ENCODE results near the gene ADAT3.
A peak's percentile ranks its signal among the peaks of the same experiment; 100 is the strongest.

ADAT3 gene

DNA sequence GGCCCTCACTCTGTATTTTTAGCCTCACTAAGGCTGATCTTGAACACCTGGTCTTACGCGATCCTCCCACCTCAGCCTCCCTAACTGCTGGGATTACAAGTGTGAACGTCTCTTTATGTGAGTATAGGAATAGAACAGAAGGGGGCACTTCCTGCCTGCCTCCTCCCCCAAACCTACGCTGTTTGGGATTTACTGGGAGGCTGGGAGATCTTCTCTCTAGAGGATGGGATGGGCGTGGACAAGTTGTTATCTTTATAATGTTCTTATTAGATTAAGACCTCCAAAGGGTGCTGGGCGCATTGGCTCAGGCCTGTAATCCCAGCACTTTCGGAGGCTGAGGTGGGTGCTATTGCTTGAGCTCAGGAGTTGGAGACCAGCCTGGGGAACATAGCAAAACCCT lies 32.9 kb downstream of the ADAT3 start:
- no peak for DNase-seq (ENCODE audit: low spot score)

DNA sequence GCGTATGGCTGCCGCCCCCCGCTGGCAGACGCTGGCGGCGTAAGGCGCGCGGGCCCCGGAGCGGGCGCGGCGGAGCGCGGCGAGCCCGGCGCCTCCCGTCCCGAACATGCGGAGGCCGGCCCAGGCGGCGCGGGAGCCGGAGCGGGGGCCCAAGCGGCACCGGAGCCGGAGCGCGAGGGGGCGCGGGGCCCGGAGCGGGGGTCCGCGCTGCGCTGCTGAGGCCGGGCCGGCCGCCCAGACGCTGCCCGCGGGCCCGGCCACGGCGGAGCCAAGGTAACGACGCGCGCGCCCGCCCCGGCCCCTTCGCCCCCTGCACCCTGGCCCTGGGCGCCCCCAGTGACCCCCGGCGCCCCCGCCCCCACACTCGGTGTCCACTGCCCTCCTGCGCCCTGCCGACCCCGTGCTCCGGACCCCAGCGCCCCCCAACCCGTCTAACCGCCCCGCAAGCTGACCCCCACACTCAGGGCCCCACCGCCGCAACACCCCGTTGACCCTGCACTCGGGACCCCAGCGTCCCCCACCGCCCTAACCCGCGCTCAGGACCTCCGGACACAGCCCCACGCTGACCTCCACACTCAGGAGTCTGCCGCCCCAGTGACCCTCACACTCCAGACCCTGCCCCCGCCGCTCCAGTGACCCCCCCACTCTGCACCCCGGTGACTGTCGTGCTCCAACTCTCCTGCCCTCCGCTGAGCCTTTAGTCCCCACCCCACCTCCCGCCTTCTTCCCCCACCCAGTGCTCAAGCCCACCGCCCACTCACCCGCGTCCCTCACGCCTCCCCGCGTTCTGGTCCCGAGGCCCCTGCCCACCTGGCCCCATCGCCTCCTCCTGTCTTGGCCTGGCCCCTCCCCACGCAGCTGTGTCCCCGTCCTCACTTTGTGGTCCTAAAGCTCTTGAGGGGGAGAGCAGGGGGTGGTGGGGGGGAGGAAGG lies 36.2 kb downstream of the ADAT3 start, which contains the start of gene CSNK1G2:
TSS of gene CSNK1G2 (plus strand) at position 27 of the 932 bp plus-strand sequence. CDS start 28,601 bp downstream, outside the sequence.
- no peak for DNase-seq (ENCODE audit: low spot score)

DNA sequence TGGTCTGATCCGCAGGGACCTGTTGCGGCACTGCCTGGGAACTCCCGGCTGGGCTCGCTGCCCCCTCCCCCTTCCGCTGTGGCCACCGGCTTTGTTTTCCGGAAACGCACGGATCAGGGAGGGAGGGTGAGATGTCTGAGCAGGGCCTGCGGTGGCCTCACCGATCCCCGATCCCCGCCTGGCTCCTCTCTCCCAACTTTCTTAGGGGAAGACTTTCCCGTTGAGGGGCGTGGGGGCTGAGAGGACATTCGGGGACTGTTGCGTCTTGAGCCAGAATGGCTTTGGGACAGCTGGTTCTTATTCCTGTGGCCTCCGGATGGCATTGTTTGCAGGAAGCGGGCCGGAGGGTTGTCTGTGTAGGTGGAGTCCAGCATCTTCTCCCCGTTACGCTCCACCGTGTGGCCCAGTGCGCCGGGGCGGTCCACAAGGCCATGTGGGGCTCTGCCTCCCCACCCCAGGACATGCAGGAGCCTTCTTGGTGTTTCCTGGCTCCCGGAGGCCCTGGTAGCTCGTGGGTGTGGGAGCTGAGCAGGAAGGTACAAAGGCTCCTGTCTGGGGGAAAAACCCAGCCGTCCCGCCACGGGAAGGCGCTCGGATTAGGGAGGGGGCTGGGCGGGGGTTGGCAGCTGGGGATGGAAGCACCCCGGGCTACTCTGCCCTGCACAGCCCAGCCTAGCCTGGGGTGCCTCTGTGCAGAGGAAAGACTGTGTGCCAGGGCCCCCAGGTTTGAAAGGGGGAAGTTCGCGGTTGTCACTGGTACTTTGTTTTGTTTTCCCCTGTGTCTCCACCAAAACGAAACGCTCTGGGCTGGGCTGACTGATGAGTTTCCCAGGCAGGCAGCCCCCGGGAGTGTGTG lies 37.1 kb downstream of the ADAT3 start:
- DNase-seq (ENCODE audit: low spot score): no peak

DNA sequence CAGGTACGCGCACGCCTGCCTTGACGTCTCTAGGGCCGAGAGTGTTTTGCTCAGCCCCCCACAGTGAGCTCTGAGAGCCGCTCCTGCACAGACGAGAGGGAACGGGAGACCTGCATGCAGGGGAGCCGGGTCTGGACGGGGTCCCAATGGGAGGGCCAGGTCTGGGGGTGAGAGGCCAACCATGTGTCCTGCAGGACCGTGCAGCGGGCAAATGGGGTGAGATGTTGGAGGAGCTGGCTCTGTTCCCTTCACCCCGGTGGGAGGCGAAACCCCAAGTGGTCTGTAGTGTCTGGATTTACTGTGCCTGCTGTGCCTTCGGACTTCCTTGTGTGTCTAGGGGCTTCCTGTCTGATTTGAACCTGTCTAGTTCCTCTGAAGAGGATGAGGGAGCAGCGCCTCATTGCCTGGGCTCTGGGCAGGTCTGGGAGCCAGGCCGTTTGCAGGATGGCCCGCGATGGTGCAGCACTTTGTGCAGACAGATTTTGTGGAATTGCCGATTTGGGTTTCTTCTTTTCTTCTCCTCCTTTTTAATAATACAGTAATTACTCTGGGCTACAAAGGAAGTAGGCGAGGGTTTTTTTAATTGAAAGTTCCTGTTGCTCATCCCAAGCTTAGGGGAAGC lies 37.8 kb downstream of the ADAT3 start:
- DNase-seq (ENCODE audit: low spot score): no peak

DNA sequence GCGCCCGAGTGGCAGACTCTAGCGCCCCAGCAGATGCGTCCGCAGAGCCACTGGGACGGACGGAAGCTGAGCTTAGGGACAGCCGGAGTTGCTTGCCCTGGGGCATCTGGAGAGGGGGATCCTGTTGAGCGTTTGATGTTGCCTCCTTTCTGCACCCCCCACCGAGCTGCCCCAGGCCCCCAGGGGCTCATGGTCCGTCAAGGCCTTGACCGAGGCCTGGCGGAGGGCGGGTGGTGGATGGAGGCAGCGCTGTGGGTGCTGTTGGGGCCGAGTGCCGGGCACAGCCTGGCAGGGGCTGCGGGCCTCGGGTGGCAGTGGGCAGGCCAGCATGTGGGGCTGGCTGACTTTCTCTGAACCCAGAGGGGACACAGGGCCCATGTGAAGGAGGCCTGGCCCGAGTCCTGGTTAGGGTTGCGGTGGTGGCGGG lies 38.5 kb downstream of the ADAT3 start:
- DNase-seq (ENCODE audit: low spot score): no peak

DNA sequence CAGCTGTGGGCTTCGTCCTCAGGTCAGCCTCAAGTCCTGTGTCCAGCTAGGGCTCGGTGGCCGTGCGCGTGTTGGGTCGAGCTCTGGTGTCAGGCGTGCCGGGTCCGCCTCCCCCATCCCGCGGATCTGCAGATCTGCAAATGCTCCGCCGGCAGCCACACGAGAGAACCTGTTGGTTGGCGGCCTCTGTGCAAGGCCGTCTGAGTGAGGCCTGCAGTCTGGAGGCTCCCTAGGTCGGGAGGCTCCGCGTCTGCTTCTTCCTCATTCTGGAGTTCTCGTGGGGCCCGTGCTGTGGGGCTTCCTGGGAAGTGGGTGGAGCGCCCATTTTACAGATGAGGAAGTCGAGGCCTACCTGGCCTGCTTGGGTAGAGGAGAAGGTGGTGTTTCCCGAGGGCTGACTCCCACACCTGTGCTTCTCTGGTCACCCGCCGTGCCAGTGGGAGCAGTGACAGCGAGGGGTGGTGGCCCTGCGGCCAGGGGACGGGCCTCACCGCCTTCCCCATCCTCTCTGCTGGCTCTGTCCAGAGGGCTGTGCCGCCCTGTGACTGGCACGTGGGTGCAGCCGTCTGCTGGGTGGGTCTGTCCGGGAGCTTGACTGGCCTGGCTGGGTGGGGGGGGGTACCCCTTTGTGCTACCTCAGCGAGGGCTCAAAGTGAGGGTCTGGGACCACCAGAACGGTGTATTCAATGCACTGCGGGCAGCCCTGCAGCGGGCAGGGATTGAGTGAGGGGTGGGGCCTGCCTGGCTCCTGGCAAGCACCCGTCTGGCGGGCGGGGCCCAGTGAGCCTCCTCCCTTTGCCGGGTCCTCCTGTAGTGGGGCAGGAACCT lies 39.1 kb downstream of the ADAT3 start:
- DNase-seq (ENCODE audit: low spot score): no peak

DNA sequence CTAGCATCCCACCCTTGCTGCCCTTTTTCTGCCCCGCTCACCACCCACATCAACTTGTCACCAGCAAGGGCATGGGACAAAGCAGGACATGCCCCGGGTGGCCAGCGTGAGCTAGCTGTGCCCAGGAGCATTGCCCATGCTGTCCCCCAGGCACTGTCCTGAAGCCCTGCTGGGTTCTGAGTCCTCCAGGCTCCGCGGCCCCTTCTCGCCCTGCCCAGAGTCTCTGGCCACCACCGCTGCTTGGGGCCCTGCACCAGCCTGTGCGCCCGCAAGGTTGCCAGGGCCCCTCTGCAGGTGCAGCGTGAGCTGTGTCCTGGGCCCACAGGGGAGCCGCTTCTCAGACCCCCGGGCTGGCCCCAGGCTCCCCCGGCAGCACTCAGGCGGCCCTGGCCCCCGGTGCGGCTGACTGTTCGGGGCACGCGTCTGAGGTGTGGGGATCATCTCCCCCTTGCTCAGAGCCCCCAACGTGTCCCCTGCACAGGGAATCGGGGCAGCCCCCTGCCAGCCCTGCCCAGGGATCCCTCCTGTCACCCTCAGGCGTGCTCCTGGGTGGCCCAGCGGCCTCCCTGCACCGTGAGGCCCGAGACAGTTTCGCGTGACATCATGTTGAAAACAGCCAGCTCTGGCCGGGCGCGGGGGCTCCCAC lies 39.8 kb downstream of the ADAT3 start:
- DNase-seq (ENCODE audit: low spot score): no peak

DNA sequence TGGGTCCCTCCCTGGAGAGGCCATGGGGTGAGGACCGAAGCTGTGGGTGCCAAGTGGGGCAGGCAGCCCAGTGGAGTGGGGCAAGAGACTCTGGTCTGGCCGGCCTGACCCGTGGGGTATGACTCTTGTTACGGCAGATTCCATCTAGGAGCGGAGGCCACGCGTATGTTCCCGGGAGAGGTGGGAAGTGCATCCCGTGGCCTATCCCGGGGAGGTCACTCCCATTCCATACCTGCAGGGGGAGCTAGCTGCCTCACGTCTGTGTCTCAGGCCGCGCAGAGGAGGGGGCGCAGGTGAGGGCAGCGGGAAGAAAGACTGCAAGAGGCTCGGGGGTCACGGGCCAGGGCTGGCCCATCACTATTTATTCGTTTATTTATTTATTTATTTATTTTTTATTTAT lies 40.7 kb downstream of the ADAT3 start:
- no peak for DNase-seq (ENCODE audit: low spot score)

DNA sequence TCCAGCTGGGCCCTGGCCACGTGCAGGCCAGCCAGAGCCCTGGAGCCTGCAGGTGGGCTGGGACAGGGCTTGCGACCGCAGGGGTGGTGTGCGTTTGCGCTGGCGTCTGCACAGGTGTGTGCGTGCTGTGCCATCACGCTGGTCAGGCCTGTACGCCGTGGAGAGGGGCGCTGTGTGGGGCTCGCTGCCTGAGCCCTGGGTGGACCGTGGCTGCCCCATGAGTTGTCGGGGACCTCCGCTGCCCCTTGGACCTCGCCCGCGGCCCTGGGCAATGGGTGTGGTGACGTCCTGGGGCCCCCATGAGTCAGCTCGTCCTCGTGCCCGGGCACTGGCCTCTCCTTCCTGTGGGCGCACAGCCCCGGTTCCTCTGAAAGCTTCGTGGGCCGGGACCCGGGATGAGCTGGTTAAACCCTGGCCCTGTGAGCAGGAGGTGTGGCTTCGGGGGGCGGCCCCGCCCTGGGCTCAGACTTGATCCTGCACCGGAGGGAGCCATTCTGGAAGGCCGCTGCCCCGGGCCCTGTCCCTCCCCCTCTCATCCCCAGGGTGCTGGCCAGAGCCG lies 42.5 kb downstream of the ADAT3 start:
- no peak for DNase-seq (ENCODE audit: low spot score)

DNA sequence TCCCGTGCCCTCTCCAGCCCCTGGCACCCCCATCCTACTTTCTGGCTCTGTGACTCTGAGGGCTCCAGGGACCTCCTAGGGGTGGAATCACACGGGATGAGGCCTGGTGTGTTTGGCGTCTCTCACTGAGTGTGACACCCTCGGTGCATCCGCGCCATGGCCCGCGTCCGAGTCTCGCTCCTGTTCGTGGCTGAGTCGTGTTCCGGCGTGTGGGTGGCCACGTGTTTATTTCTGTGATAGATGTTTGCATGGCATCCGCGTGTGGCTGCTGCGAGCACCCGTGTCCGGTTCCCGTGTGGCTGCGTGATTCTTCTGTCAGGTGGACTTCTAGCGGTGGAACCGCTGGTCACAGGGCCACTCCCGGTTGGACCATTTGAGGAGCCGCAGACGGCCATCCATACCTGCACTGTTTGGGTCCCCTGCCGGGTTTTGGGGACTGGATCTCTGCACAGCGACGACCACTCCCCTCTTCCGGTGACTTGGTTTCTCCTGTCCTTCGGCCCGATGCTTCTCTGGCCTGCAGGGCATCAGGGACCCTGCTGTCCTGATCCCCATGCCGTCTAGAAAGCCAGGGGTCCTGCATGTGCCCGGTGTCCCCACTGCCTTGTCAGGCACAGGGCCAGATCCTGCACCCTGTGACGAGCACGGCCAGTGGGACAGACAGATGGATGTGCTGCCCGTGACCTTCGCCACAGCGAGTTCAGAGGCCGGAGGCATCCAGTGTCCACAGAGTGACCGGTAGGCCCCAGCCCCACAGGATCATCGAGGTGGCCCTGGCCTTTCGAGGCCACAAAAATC lies 44.3 kb downstream of the ADAT3 start:
- DNase-seq (ENCODE audit: low spot score): no peak

DNA sequence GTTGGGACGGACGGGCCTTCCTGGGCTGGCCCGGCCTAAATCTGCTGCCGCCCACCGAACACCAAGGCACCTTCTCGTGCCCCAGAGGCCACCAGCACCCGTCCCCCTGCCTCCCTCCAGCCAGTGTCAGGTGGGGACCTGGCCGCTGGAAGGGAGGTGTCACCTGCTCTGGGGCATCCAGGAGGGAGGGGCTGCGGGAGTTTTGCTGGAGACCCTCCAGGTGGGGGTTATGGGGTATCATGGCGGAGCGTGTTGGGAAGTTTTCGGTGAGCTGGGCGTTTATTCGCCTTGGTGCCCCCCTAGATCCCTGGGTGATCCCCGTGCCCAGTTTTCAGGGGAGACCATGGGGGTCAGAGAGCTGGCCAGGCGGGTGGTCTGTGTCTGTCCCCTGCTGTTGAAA lies 45.4 kb downstream of the ADAT3 start:
- DNase-seq (ENCODE audit: low spot score): no peak

DNA sequence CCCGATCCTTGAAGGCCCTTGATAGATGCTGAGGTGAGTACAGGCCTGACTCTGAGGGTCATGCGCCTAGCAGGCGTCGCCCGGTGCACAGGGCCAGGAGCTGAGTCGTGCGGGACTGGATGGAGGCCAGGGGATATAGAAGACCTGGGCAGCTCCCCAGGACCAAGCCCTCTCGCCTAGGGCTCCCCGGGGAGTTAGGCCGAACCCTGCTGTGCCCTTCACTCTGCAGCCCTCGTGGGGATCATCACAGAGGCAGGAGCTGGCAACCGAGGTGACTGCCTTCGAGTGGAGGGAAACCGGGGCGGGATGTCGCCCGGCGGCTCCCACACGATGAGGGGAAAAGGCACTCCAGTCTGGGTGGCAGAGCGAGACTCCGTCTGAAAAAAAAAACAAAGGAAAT lies 47.4 kb downstream of the ADAT3 start:
- no peak for DNase-seq (ENCODE audit: low spot score)

DNA sequence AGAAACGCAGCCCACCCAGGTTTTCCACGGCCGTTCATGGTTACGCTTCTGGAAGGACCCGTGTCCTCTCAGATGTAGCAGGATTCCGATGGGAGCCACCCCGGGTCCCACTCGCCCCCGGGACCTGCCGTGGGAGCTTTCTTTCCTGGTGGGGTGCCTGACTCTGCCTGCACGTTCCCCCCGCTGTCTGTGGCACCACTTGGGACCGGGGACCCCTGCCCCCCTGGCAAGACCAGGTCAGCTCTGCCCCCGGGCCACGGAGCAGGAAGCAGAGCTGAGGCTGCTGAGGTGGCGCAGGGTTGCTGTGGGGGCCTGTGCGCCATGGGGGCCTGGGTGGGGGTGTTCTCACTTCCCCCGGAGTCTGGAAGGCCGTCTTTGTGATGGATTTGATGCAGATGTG lies 47.8 kb downstream of the ADAT3 start:
- no peak for DNase-seq (ENCODE audit: low spot score)

DNA sequence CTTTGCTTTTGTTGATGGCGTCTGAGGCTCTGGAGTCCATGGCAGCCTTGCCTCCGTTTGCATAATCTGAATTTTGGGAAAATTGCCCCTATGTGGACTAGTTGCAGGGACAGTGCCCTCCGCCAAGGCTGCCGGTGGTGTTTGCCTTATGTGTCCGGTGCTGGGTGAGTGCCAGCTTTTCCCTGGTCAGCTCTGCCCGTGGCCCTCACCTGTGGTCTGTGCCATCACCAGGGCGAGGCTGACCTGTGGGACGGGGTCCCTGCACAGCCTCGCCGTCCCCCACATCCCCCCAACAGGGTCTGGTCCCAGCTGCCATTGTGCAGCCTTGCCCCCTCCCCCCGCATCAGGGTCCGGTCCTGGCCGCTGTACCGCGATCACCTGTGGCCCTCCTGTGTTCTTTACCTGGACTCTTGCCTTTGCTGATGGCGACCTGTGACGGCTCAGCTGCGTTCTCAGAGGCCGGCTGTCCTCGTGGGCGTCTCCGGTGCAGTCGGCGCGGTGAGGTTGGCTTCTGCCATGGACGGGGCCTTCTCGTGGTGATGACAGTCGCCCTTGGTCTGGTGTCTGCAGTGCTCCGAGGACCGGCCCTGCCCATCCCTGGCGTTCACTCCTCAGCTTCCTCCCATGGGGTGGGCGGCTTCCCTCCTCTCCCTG lies 48.4 kb downstream of the ADAT3 start:
- no peak for DNase-seq (ENCODE audit: low spot score)

DNA sequence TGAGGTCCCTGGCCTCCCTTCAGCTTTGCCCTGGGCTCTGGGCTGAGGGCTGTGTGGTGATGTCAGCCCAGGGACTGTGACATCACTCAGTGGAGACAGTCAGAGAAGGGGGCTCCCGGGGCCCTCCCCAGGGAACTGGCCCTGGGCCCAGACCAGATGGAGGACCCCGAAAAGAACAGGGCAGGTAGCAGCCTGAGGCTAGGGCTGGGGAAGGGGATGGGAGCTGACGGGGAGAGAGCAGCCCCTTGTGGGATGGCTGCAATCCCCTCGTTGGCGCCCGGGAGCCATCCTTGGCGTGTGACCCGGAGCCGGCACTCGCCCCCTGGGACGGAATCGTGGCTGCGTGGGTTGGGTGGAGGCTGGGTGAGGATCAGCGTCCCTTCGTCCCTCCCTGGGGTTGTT lies 49.3 kb downstream of the ADAT3 start:
- no peak for DNase-seq (ENCODE audit: low spot score)

DNA sequence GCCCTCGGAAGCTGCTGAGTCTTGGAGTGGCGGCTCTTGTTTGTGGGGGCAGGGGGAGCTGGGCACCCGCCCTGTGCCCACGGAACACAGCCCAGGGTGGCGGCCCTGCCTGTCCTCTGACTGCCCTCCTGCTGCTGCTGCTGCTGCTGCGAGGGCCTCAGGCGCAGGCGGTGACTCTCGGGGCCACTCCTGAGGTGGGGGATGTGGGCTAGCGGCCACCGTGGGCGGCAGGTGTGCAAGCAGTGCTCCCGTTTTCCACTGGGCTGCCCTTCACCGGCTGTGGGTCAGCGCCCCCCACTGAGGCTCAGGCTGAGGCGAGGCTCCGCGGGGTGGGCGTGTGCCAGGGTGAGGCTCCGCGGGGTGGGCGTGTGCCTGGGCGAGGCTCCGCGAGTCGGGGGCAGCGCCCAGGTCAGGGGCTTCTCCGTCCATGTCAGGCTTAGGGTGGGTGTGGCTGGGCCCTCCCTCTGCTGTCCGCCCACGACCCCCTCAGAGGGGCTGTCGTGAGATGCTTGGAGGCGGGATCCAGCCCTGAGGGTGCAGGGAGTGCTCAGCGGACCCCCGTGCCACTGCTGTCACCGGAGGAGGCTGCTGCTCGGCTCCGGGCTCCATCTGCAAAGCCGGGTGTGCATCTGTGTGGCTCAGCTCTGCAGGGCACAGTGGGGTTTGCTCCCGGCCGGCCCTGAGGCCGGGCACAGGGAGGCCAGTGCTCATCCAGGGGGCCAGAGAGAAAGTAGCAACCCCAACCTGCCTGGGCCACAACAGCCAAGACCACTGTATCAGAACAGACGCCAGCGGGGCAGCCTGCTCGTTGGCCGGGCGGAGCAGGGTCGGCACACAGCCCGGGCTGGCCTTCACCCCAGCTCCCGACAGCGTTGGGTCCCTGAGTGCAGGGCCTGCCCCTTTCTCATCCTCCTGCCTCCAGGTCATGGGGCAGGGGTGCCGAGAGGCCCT lies 50.2 kb downstream of the ADAT3 start:
- no peak for DNase-seq (ENCODE audit: low spot score)

DNA sequence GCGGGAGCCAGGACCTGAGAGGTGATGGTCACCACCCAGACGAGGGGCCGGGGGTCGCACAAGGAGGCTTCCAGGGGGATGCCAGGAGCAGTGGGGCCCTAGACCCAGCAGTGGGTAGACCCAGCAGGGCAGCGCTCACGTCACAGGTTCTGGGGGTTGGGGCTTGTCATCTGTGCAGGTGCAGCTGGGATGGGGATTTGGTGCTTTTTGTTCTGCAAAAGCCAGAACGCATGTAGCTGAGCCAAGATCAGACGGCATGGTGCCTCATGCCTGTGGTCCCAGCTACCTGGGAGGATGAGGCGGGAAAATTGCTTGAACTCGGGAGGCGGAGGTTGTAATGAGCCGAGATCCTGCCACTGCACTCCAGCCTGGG lies 50.9 kb downstream of the ADAT3 start:
- no peak for DNase-seq (ENCODE audit: low spot score)

DNA sequence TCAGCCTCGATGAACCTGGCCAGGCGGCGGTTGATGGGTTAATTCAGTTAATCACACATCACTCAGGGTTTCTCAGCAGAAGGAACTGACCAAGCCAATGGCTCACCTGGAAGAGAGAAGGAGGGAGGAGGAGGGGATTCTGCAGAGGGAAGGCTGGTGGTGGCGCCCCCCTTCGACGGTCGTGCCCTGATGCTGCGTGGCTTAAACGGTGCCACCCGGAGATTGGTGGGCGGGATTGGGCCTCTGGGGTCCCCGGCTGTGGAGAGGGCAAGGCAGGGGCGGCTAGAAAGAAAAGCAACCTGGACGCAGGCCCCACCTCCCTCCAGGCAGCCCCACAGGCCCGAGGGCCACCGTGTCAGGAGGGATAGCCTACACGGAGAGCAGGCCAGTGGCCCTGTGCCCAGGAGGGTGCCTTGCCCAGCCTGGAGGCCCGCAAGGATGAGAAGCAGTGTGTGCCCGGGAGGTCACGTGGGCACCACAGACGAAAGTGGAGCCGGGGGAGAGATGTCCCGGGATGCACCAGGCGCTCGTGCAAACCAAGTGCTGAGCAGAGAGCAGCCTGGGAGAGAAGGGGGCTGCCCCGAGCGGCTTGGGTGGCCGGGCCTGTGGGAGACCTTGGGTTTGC lies 51.8 kb downstream of the ADAT3 start:
- DNase-seq (ENCODE audit: low spot score): peak; percentile 90
